ENCODE measurements around the gene WWC1.

GRCh38 chr5:168409591-168410458 lies 118.4 kb downstream of the WWC1 start:
- TF ChIP-seq, protein P1, sequence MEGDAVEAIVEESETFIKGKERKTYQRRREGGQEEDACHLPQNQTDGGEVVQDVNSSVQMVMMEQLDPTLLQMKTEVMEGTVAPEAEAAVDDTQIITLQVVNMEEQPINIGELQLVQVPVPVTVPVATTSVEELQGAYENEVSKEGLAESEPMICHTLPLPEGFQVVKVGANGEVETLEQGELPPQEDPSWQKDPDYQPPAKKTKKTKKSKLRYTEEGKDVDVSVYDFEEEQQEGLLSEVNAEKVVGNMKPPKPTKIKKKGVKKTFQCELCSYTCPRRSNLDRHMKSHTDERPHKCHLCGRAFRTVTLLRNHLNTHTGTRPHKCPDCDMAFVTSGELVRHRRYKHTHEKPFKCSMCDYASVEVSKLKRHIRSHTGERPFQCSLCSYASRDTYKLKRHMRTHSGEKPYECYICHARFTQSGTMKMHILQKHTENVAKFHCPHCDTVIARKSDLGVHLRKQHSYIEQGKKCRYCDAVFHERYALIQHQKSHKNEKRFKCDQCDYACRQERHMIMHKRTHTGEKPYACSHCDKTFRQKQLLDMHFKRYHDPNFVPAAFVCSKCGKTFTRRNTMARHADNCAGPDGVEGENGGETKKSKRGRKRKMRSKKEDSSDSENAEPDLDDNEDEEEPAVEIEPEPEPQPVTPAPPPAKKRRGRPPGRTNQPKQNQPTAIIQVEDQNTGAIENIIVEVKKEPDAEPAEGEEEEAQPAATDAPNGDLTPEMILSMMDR (IDR thresholded peaks at IDR 0.05) = no peak
- TF ChIP-seq POLR2A (IDR thresholded peaks at IDR 0.05) (no peak), POLR2AphosphoS5 (IDR thresholded peaks at IDR 0.05) (no peak)
